ENCODE data around the gene TDRD7. TPM values are rescaled to one million over a fixed set of nuclear protein-coding genes. Genes with fewer than 3 reads are reported as not detected.

Gene TDRD7
- total RNA-seq, 1 experiment from 2014 or later, result 46.9 TPM

GRCh38 chr9:97506306-97506705 lies 94.4 kb downstream of the TDRD7 start:
- DNase-seq (ENCODE audit: low read depth), result no peak

DNA sequence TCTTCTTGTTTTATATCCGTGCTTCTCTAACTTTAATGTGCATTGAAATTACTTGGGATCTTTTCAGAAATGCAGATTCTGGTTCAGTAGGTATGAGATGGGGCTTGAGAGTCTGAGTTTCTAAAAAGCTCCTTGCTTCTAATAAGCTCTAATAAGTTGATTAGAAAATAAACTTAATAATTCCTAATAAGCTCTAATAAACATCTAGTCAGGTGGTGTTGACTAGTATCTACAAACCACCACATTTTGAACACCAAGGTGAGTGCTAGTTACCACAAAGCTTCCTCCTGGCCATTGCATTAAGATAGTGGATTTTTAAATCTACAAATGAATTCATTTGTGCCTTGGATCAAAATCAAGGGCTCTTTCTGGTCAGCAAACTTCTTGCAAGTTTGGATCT lies 94.9 kb downstream of the TDRD7 start:
- no peak for DNase-seq (ENCODE audit: low read depth)

DNA sequence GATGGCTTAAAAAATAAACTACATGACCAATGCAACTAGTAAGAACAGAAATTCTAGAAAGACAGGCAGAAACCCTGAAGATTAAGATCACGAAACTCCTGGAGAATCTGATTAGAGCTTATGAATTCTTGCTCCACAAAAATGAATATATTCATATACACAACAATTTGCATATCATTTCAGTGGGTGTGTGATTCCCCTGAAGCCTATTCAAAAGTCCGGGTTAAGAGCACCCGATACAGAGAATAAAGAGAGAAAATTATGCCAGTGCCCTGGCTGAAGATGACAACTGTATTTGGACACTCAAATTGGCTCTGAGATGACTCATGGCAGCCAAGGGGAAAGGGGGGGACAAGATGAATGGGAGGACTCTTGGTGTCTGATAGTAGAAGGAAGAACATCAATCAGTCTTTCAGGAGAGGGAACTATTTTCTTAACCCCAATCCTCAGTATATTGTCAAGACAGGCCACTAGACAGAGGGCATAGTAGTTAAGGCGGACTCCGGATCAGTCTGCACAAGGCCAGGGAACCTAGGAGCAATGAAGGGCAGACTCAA lies 95.6 kb downstream of the TDRD7 start:
- peak; percentile 35 for DNase-seq (ENCODE audit: low read depth)

- no peak for DNase-seq (ENCODE audit: low read depth)
Observed at GRCh38 chr9:97508852-97509251, 97.0 kb downstream of the TDRD7 start.

GRCh38 chr9:97510797-97511654 lies 99.1 kb downstream of the TDRD7 start:
- peak; percentile 97 for DNase-seq (ENCODE audit: low read depth)

GRCh38 chr9:97511655-97512427 lies 99.9 kb downstream of the TDRD7 start:
- DNase-seq (ENCODE audit: low read depth), result peak; percentile 89

DNA sequence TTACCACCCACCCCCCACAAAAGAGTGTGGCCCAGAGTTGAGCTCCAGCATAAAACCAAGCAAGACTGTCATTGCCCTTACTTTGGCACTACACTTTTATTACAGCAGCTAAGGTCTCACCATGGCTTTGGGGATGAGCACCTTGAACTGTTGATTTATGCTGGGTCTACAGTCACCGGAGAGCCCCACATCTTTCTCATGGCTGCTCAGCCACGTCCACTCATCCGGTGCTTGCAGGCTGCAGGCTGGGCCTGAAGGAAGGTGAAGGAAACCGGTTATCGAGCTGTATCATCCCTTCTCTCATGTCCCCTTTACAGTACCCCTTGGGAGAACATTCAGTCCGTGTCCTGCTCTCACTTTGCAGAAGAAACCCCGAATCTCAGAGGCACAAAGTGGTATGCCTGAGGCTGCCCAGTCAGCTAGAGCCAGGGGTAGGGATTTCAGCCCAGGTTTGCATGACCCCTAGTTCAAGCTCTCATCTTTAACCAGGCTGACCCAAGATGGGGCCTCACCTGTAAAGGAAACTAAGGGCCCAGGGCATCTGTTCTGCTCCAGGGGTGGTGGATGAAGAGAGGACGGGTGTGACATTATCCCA lies 101.2 kb downstream of the TDRD7 start:
- DNase-seq (ENCODE audit: low read depth), result no peak

DNA sequence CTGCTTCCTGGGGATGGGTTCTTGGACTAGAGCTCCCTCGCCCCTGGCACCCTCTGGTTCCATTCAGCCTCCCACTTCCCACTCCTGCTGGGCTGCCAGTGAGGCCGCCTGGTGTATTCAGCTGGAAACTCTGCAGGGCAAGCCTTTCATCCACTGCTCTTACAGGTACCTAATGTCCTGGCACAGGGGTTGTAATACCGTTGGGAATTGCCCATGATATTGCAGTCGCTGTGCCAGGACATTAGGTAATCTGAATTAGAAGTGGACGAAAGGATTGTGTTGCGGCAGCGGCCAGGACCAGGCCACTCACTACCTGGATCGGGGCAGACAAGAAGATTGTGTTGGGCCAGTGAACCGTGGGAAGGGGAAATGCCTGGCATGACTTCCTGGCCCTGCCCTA lies 102.6 kb downstream of the TDRD7 start:
- no peak for DNase-seq (ENCODE audit: low read depth)

GRCh38 chr9:97515662-97516061 lies 103.8 kb downstream of the TDRD7 start:
- DNase-seq (ENCODE audit: low read depth), result no peak

GRCh38 chr9:97516111-97516510 lies 104.2 kb downstream of the TDRD7 start:
- no peak for DNase-seq (ENCODE audit: low read depth)

DNA sequence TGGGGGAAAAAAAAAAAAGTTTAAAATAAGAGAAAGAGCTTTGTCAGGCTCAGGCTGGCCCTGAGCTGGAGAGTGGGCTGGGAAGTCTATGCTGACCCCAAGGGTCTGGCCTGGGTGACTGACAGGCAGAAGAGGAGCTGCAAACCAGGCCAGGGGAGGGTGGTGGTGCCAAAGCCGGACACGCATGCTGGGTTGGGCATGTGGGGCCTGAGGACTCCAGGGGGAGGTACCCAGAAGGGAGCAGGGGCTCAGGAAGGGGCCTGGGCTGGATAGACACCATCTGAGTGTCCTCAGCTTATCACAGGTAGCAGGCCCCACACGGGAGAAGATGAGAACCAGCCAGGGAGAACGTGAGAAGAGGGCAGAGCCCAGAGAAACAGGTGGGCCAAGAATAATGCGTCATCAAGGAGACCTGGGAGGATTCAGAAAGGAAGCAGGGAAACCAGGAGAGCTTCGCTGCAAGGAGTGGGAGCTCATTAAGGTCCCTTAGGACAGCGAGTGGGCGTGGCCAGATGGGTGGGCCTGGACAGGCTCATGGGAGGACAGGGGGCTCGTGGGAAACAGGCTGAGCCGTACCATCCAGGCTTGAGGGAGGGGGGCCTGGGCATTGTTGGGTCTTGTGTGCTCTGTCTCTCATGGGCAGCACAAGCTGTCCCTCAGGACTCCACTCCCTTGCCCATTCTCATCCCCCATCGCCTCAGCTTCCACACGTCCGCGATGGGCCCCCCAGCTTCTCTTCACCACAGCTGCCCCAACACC lies 105.6 kb downstream of the TDRD7 start:
- no peak for DNase-seq (ENCODE audit: low read depth)

DNA sequence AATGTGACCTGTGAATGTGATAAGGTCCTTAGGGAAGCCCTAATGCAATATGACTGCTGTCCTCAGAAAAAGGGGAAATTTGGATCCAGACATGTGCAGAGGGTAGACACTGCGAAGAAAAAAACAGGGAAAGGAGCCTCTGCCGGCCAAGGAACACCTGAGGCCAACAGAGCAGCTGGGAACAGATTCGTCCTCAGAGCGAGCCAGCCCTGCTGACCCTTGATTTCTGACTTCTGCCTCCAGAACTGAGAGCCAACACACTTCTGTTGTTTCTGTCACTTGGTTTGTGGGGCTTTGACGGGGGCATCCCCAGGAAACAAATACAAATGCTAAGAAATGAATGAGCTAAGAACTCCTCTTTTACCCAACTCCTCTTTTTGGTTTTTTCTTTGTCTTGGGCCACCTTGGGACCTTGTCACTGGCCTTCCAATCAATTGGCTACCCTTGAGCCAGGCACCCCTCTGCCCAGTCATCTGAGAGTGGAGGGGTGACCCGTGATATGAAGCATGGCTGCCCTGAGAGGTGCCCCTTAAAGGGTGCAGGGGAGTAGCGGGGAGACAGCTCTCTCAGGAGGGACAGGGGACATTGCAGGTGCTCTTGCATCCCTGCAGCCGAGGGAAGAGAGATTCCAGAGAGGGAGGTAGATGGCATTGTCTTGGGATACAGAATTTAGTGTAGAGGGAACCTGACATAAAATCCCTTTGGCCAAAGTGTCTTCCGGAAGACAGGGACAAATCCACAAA lies 106.4 kb downstream of the TDRD7 start:
- no peak for DNase-seq (ENCODE audit: low read depth)

DNA sequence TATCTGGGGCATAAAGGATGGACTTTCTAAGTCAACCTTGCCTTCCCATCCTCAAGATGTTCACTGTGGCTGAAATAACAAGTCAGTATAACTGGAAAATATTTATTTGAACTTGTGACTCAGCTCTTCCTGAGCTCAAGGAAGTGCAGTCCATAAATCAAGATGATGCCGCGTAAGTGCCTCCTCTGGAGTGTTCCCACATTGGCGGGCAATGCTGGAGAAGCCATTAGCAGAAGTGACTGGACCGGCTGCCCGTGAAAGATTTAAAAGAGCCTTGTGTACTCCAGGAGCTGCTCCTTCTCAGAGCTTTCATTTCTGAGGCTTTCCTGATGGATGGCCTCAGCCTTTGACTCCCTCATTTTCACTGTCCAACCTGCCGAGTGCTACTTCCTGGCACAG lies 107.0 kb downstream of the TDRD7 start:
- peak; percentile 97 for DNase-seq (ENCODE audit: low read depth)

GRCh38 chr9:97519441-97519970 lies 107.6 kb downstream of the TDRD7 start:
- DNase-seq (ENCODE audit: low read depth), result no peak

DNA sequence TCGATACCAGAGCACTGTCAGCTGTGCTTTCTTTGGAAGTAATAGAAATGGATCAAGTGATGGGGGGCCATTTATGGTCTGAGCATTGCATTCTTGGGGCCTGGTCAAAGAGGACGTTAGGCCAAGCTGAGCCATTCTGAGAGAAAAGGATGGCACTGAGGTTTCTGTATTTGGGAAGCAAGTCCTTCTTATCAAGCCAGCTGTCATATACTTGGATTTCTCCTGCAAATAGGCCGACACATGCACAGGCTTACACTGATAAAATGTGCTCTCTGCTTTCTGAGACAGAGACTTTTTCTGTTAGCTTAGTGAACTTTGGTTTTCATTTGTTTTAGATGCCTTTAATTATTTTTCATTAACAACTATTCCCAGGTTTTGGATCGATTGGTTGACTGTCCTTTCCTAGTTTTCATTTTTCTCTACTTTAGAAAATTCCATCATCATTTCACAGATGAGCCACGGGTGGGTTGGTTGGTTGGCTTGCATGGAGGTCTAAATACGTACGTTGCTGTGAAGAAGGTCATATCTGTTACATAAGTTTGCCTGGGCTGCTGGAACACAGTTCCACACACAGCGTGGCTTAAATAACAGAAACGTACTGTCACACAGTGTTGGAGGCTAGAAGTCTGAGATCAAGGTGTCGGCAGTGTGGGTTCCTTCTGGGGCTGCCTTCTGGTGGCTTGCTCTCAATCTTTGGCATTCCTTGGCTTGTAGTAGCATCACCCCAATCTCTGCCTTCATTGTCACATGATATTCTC lies 109.9 kb downstream of the TDRD7 start:
- no peak for DNase-seq (ENCODE audit: low read depth)

- no peak for DNase-seq (ENCODE audit: low read depth)
Observed at GRCh38 chr9:97524424-97524823, 112.5 kb downstream of the TDRD7 start.

- DNase-seq (ENCODE audit: low read depth), result peak; percentile 98
Observed at GRCh38 chr9:97525451-97525850, 113.6 kb downstream of the TDRD7 start.

DNA sequence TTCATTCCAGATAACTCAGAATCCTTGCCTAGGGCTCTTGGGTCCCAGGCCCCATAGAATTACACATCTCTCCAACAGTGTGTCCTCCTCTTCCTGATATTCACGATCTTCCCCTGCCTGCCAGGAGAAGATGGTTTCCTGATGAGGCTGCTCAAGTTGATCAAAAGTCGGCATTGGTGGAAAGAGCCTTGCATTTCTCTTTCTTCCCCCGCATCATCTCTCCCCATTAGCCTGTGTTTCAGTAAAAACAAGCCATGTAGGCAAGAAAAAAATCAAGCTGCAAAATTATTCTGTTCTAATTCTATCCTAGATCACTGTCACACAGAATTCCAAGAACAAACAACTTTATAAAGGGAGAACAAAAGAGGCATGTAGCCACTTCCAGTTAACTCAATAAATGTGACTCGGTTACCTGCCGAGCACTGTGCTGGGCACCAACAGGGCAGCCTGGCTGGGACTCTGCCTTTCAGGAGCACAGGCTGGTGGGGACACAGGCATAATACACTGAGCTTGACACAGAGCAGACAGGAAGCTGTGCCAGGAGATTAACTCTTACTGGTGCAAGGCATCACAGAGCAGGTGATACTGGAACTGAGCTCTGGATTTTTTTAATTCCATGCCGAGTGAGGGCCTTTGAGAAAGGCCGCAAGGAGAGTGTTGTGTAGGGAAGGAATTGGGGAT lies 115.1 kb downstream of the TDRD7 start:
- DNase-seq (ENCODE audit: low read depth), result no peak
